MM.1S (cell line): Measurements from ENCODE around the gene MTERF2.

Source experiments
- DNase-seq: peaks from one replicate; pipeline ENCODE4 v3.0.0-alpha.2; 2015
- H2AFZ ChIP-seq: fragments of 300-600 bp; sonication (generic); 2 replicates; pipeline ENCODE4 v1.6.0; 2016; ENCODE audit warnings: antibody characterized with exemption, low read length
- H3F3A ChIP-seq: fragments of 300-600 bp; sonication (generic); 2 replicates; pipeline ENCODE4 v1.6.1; 2016; ENCODE audit warnings: mild to moderate bottlenecking, antibody characterized with exemption, low read length, moderate library complexity, mixed read lengths; ENCODE audit not compliant: insufficient read depth
- H3K27ac ChIP-seq: fragments of 300-600 bp; sonication (generic); 2 replicates; pipeline ENCODE4 v1.5.1; 2016; ENCODE audit warnings: mild to moderate bottlenecking, low read length
- H3K27me3 ChIP-seq: fragments of 300-600 bp; sonication (generic); replicated peaks from 2 replicates; pipeline ENCODE4 v1.6.0; 2016; ENCODE audit warnings: low read length; ENCODE audit not compliant: insufficient read depth
- H3K36me3 ChIP-seq: fragments of 300-600 bp; sonication (generic); replicated peaks from 2 replicates; pipeline ENCODE4 v1.6.1; 2016; ENCODE audit warnings: mild to moderate bottlenecking, low read length, mixed read lengths; ENCODE audit not compliant: insufficient read depth
- H3K4me1 ChIP-seq: fragments of 300-600 bp; sonication (generic); 2 replicates; pipeline ENCODE4 v1.6.1; 2016; ENCODE audit warnings: low read length, mixed read lengths
- H3K4me2 ChIP-seq: fragments of 300-600 bp; sonication (generic); 2 replicates; pipeline ENCODE4 v1.6.0; 2016; ENCODE audit warnings: low read depth, low read length
- H3K4me3 ChIP-seq: fragments of 300-600 bp; sonication (generic); 2 replicates; pipeline ENCODE4 v1.5.1; 2016; ENCODE audit warnings: low read length, mixed read lengths
- H3K79me2 ChIP-seq: fragments of 300-600 bp; sonication (generic); 2 replicates; pipeline ENCODE4 v1.6.1; 2016; ENCODE audit warnings: mixed run types, low read length, mixed read lengths
- H3K9ac ChIP-seq: fragments of 300-600 bp; sonication (generic); 2 replicates; pipeline ENCODE4 v1.6.1; 2016; ENCODE audit warnings: low read length, mixed read lengths
- H3K9me2 ChIP-seq: fragments of 300-600 bp; sonication (generic); replicated peaks from 2 replicates; pipeline ENCODE4 v1.6.1; 2016; ENCODE audit warnings: mild to moderate bottlenecking, low read length, mixed read lengths; ENCODE audit not compliant: insufficient read depth
- H3K9me3 ChIP-seq: fragments of 300-600 bp; sonication (generic); replicated peaks from 2 replicates; pipeline ENCODE4 v1.6.1; 2016; ENCODE audit warnings: mild to moderate bottlenecking, low read length, mixed read lengths; ENCODE audit not compliant: insufficient read depth
- H4K20me1 ChIP-seq: fragments of 300-600 bp; sonication (generic); 2 replicates; pipeline ENCODE4 v1.6.1; 2016; ENCODE audit warnings: mild to moderate bottlenecking, low read length, moderate library complexity, mixed read lengths; ENCODE audit not compliant: insufficient read depth
- CTCF ChIP-seq: fragments of 300-600 bp; sonication (generic); IDR thresholded peaks from 2 replicates; pipeline ENCODE4 v1.5.1; 2016; ENCODE audit warnings: antibody characterized with exemption, low read length, mixed read lengths
- EZH2 ChIP-seq: fragments of 300-600 bp; sonication (generic); optimal IDR thresholded peaks from 2 replicates; pipeline ENCODE3; 2017; ENCODE audit warnings: low read depth, mild to moderate bottlenecking, antibody characterized with exemption, low read length, mixed read lengths
- EZH2phosphoT487 ChIP-seq: fragments of 300-600 bp; sonication (generic); IDR thresholded peaks from 2 replicates; pipeline ENCODE4 v1.6.1; 2018; ENCODE audit warnings: antibody characterized with exemption, low read length

The MTERF2 gene

GRCh38 chr12:106945261-106945851 lies 41.6 kb downstream of the MTERF2 start:
- Histone ChIP-seq H3F3A (no peaks in the 10 kb centered on the region), H3K79me2 (no peaks in the 10 kb centered on the region), H3K9me2 (no peaks in the 10 kb centered on the region), H3K27ac (no peak overlapping the region), H2AFZ (no peak overlapping the region), H3K4me2 (no peak overlapping the region), H3K36me3 (no peaks in the 10 kb centered on the region), H3K9ac (no peak overlapping the region), H4K20me1 (no peaks in the 10 kb centered on the region), H3K9me3 (no peaks in the 10 kb centered on the region), H3K4me3 (no peak overlapping the region), H3K4me1 (no peaks in the 10 kb centered on the region), H3K27me3 (no peaks in the 10 kb centered on the region)
- TF ChIP-seq EZH2: no peak
- TF ChIP-seq CTCF: no peak
- TF ChIP-seq EZH2phosphoT487: no peak
- no peak for DNase-seq

GRCh38 chr12:106942775-106943174 lies 44.2 kb downstream of the MTERF2 start:
- Histone ChIP-seq H3K9me3 (no peaks in the 10 kb centered on the region), H2AFZ (no peak overlapping the region), H3K36me3 (no peaks in the 10 kb centered on the region), H3K9ac (no peak overlapping the region), H3K27ac (no peak overlapping the region), H3K4me3 (no peak overlapping the region), H3F3A (no peaks in the 10 kb centered on the region), H3K79me2 (no peaks in the 10 kb centered on the region), H3K27me3 (no peaks in the 10 kb centered on the region), H3K4me2 (no peak overlapping the region), H3K4me1 (no peaks in the 10 kb centered on the region), H3K9me2 (no peaks in the 10 kb centered on the region), H4K20me1 (no peaks in the 10 kb centered on the region)
- no peak for TF ChIP-seq EZH2phosphoT487
- TF ChIP-seq EZH2: no peak
- TF ChIP-seq CTCF: no peak
- no peak for DNase-seq

GRCh38 chr12:106941481-106942156 lies 45.3 kb downstream of the MTERF2 start:
- no peak for TF ChIP-seq CTCF
- no peak for TF ChIP-seq EZH2
- TF ChIP-seq EZH2phosphoT487: no peak
- Histone ChIP-seq H3K79me2 (no peaks in the 10 kb centered on the region), H3K9me2 (no peaks in the 10 kb centered on the region), H3K4me3 (no peak overlapping the region), H3K4me2 (no peak overlapping the region), H4K20me1 (no peaks in the 10 kb centered on the region), H3K4me1 (no peaks in the 10 kb centered on the region), H3K27me3 (no peaks in the 10 kb centered on the region), H2AFZ (no peak overlapping the region), H3K27ac (no peak overlapping the region), H3K9ac (no peak overlapping the region), H3F3A (no peaks in the 10 kb centered on the region), H3K9me3 (no peaks in the 10 kb centered on the region), H3K36me3 (no peaks in the 10 kb centered on the region)
- DNase-seq: no peak
